GM19099 (cell line): Measurements from ENCODE around the gene ADAM8.

Experiments used
- POLR2A ChIP-seq: IDR thresholded peaks from 3 replicates; pipeline ENCODE4 v1.6.1; 2011; ENCODE audit warnings: low read depth; ENCODE audit not compliant: insufficient read length; ENCODE audit errors: extremely low read depth

ADAM8 gene

DNA sequence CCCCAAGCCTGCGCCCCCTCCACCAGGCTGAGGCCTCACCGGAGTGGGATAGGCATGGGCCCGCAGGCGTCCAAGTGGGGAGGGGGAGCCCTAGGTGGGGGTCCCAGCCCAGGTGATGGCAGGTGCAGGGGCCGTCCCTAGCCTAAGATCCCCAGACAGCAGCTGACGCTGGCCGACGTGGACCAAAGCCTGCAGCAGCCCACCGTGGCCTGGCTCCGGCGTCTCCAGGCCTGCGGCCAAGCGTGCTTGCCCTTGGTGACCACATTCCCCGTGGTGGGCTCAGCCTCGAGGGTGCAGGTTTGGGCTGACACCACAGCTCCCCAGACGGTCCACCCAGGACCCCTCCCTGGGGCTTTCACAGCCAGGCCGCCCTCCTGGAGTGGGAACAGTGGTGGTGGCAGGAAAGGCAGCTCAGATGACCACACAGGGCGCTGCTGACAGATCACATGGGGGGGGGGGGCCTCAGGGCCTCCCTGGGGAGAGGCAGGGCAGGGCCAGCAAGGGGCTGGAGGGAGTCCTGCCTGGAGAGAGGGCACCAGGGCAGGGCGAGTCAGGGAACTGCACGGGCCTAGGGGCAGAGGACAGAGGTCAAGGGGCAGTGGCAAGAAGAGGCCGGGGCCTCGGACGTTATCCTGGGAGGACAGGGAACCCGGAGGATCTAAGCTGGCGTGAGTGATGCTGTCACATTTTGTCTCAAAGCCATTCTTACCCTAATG lies 767 bp upstream of the ADAM8 start:
- TF ChIP-seq POLR2A, result no peak

- no peak for TF ChIP-seq POLR2A
Observed at GRCh38 chr10:133276100-133276434, 601 bp downstream of the ADAM8 start.

DNA sequence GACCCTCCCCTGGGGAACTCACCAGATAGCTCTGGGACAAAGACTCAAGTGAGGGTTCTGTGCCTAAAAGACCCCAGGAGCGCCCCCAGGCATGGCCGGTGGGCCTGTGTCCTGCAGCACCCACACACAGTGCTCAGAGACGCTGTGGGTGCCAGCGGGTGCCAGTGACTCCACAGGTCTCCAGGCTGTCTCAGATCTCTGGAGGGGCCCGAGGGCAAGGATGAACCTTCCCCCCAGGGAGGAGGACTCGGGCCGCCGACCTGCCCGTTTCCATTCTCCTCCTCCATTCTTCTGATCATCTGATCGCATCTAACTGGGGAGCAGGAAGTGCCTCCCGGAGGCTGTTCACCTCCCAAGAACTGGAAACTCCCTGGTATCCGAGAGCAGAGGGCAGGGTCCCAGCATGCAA lies 980 bp downstream of the ADAM8 start:
- no peak for TF ChIP-seq POLR2A

DNA sequence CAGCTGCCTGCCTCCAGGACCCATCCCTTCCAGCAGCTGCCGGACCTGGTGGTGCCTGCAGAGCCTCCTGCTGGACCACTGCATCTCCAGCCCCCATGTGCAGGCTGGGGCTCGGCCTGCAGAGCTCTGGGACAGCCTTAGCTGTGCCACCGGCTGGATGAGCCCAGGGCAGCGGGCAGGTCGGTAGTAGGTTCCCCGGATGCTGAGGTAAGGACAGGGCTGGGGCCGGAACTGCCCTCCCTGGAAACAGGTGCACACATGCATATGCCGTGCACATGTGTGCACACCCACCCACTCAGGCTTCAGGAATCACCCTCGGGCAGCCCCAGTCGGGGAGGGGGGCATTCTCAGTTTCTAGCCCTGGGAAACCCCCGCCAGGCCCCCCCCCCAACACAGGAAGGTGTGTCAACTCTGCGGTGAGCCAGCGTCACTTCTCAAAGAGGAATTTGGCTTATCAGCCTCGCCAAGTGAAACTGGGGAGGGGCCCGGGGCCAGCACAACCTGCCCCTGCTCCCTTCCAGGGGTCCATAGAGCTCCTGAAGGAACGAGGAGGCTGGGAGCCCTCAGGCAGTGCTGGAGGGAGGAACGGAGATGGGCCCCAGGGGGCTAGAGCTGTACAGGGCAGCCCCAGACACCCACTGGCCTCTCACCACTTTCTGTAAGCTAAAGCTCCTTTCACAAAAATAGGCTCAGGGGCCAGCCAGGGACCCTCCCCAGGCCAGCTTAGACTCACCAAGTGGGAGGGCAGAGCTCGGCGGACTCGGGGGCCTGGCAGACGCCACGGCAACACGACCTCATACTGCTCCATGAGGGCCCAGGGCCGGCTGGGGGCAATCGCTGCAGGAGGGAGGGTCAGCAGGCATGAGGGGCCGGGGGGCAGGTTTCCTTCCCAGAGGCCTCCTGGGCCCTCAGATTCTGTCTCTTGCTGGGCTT lies 1.7 kb downstream of the ADAM8 start:
- TF ChIP-seq POLR2A, result peak; percentile 64

- no peak for TF ChIP-seq POLR2A
Observed at GRCh38 chr10:133273534-133274143, 3.0 kb downstream of the ADAM8 start.

- no peak for TF ChIP-seq POLR2A
Observed at GRCh38 chr10:133272964-133273420, 3.7 kb downstream of the ADAM8 start.

GRCh38 chr10:133272301-133272963 lies 4.2 kb downstream of the ADAM8 start:
- no peak for TF ChIP-seq POLR2A

GRCh38 chr10:133271521-133272300 lies 5.0 kb downstream of the ADAM8 start:
- TF ChIP-seq POLR2A, result no peak

GRCh38 chr10:133270773-133271297 lies 5.8 kb downstream of the ADAM8 start:
- TF ChIP-seq POLR2A, result no peak

GRCh38 chr10:133270204-133270603 lies 6.5 kb downstream of the ADAM8 start:
- no peak for TF ChIP-seq POLR2A

- TF ChIP-seq POLR2A, result no peak
Observed at GRCh38 chr10:133269367-133269766, 7.3 kb downstream of the ADAM8 start.

DNA sequence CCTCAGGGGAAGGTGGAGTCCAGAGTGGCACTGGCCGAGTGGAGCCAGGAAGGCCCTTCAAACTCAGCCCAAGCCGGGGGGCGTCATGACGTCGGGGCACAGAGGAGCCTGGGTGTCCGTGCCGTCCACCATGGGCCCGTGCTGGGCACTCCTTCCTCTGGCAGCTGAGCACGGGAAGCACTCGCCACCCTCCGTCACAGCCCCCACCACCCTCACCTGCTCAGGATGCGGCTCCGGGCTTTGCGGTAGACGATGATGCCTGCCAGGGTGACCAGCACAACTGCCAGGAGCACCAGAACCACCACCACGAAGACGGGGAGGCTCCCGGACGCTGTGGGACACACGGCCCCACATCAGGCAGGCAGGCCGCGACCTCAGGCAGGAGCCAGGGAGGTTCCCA lies 8.1 kb downstream of the ADAM8 start:
- TF ChIP-seq POLR2A, result no peak

DNA sequence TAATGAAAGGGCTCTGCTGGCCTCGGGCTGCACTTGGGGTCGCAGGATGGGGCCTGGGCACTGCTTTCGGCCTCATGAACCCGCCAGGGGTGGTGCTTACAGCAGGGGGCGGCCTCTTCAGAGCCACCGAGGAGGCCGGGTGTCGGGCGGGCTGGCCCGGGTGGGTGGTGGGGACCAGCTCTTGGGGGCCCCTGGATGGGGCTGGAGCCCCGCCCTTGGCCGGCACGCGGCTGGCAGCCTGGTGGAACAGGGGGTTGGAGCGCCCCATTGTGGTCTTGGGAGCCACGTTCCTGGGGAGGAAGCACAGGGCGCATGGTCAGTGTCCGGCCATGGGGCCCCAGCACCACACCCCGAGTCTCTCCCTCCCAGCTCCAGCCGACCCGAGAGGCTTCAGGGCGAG lies 8.8 kb downstream of the ADAM8 start:
- no peak for TF ChIP-seq POLR2A

- no peak for TF ChIP-seq POLR2A
Observed at GRCh38 chr10:133267293-133267692, 9.4 kb downstream of the ADAM8 start.
